Endothelial cell (in vitro differentiated cells): ENCODE data around the gene SMLR1. TPM values are rescaled to one million over a fixed set of nuclear protein-coding genes. Genes with fewer than 3 reads are reported as not detected.

ENCODE experiments used
- DNase-seq: peaks from one replicate; pipeline ENCODE4 v3.0.0; 2021; ENCODE audit warnings: low spot score
- H3K27ac Mint-ChIP-seq: one replicate; pipeline ENCODE4 v1.8.0; 2021; ENCODE audit warnings: mixed read lengths, inconsistent platforms; ENCODE audit not compliant: unreplicated experiment
- H3K27me3 Mint-ChIP-seq: one replicate; pipeline ENCODE4 v1.8.0; 2021; ENCODE audit warnings: mild to moderate bottlenecking, moderate library complexity, mixed read lengths, inconsistent platforms; ENCODE audit not compliant: unreplicated experiment
- H3K36me3 Mint-ChIP-seq: one replicate; pipeline ENCODE4 v1.8.0; 2021; ENCODE audit warnings: mild to moderate bottlenecking, low read depth, mixed read lengths, inconsistent platforms; ENCODE audit not compliant: unreplicated experiment
- H3K4me1 Mint-ChIP-seq: one replicate; pipeline ENCODE4 v1.8.0; 2021; ENCODE audit warnings: mild to moderate bottlenecking, mixed read lengths, inconsistent platforms; ENCODE audit not compliant: unreplicated experiment
- H3K4me3 Mint-ChIP-seq: one replicate; pipeline ENCODE4 v1.8.0; 2021; ENCODE audit warnings: mild to moderate bottlenecking, mixed read lengths, inconsistent platforms; ENCODE audit not compliant: unreplicated experiment
- H3K9me3 Mint-ChIP-seq: one replicate; pipeline ENCODE4 v1.8.0; 2021; ENCODE audit warnings: mixed read lengths, inconsistent platforms; ENCODE audit not compliant: unreplicated experiment
- total RNA-seq: library from RNA; stranded (reverse); fragmentation: NEBNext Ultra II Directional; extraction: Animal tissue kit (Norgen Biotek cat#: 25700); gene quantifications from one replicate; pipeline ENCODE4 v1.2.1, GENCODE V29; 2021; ENCODE audit not compliant: unreplicated experiment
- TF ChIP-seq, protein P1 (sequence below): fragments of 200-600 bp; sonication (generic); IDR thresholded peaks from one replicate; pipeline ENCODE4 v1.5.0; 2021; ENCODE audit warnings: antibody characterized with exemption; ENCODE audit not compliant: unreplicated experiment

The SMLR1 gene
- total RNA-seq, 1 donor from 2014 or later, result not detected

DNA sequence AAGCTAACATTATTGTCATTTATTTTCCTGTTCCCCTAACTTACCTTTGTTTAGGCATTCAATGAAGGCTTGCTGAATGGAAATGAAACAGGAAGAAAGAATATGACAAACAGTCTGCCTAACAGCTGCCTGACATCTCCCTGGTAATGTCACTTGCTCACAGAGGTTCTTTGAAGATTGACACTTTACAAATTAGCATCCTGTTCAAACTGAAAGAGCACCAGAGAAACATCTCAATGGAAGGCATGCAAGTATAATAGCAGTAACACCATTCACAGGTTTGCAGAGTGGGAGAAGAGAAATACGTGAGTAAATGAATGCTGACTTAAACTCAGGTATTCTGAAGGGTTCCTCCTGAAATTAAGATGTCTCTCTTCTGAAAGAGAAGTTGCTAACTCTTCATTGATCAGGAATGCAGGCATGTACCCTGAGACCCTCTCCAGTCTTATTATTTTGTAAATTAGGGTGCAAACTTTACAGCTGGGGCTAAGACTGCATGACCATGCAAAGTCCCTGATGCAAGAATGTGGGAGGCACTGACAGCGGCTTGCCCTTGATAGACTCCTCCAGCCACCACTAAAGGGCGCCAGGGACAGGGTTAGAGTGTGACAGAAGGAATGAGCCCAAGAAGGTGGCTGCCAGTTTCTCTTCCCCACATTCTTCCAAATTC, 1.3 kb upstream of the SMLR1 start:
- Mint-ChIP-seq H3K27me3 (peaks cover 5% of the 10 kb centered on the region), H3K27ac (no peak overlapping the region), H3K36me3 (no peaks in the 10 kb centered on the region), H3K9me3 (no peaks in the 10 kb centered on the region), H3K4me3 (no peak overlapping the region), H3K4me1 (no peaks in the 10 kb centered on the region)
- TF ChIP-seq, protein P1, sequence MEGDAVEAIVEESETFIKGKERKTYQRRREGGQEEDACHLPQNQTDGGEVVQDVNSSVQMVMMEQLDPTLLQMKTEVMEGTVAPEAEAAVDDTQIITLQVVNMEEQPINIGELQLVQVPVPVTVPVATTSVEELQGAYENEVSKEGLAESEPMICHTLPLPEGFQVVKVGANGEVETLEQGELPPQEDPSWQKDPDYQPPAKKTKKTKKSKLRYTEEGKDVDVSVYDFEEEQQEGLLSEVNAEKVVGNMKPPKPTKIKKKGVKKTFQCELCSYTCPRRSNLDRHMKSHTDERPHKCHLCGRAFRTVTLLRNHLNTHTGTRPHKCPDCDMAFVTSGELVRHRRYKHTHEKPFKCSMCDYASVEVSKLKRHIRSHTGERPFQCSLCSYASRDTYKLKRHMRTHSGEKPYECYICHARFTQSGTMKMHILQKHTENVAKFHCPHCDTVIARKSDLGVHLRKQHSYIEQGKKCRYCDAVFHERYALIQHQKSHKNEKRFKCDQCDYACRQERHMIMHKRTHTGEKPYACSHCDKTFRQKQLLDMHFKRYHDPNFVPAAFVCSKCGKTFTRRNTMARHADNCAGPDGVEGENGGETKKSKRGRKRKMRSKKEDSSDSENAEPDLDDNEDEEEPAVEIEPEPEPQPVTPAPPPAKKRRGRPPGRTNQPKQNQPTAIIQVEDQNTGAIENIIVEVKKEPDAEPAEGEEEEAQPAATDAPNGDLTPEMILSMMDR, result no peak
- no peak for DNase-seq

- DNase-seq, result no peak
- H3K27me3 Mint-ChIP-seq, result peaks cover 5% of the 10 kb centered on the region
- TF ChIP-seq, protein P1, result no peak
- H3K36me3 Mint-ChIP-seq, result no peaks in the 10 kb centered on the region
- H3K9me3 Mint-ChIP-seq, result no peaks in the 10 kb centered on the region
- H3K27ac Mint-ChIP-seq, result no peak overlapping the region
- no peaks in the 10 kb centered on the region for H3K4me1 Mint-ChIP-seq
- no peak overlapping the region for H3K4me3 Mint-ChIP-seq
Observed at GRCh38 chr6:130826442-130827246, 562 bp upstream of the SMLR1 start.

DNA sequence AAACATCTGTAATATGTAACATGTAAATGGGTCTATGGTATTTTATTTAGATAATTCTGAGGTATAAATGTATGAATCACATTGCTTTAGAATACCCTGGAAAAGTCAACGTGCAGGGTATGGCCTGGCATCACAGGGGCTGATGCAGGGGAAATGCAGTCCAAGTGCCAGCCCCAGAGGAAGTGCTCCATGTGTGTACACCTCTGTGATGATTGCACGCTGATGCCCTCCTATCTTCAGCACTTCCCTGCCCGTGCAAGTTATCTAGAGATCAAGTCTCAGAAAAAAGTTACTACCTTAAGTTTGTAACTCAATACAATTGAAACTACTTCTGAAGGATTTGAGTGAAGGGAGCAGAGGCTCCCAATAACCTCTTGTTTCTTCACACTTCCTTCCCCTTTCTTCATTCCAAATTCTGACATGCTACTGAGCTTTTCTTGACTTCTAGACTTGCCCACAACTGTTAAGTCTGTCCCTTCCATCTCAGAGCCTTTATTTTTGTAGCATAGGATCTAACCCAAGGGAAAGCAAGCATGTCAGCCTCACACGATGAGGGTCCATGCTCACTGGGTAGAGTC, 2.2 kb downstream of the SMLR1 start:
- DNase-seq, result no peak
- H3K4me1 Mint-ChIP-seq, result no peaks in the 10 kb centered on the region
- no peaks in the 10 kb centered on the region for H3K9me3 Mint-ChIP-seq
- H3K36me3 Mint-ChIP-seq, result peaks cover 5% of the 10 kb centered on the region
- no peak overlapping the region for H3K27ac Mint-ChIP-seq
- H3K4me3 Mint-ChIP-seq, result no peak overlapping the region
- TF ChIP-seq, protein P1, result no peak
- peaks cover 5% of the 10 kb centered on the region for H3K27me3 Mint-ChIP-seq

GRCh38 chr6:130831607-130832006, 4.4 kb downstream of the SMLR1 start:
- Mint-ChIP-seq H3K27me3 (no peaks in the 10 kb centered on the region), H3K4me1 (no peaks in the 10 kb centered on the region), H3K27ac (no peak overlapping the region), H3K4me3 (no peak overlapping the region), H3K9me3 (no peaks in the 10 kb centered on the region), H3K36me3 (peaks cover 5% of the 10 kb centered on the region)
- TF ChIP-seq, protein P1, result no peak
- DNase-seq, result no peak

- no peaks in the 10 kb centered on the region for H3K9me3 Mint-ChIP-seq
Observed at GRCh38 chr6:130833569-130833968, 6.4 kb downstream of the SMLR1 start.

More at GRCh38 chr6:130833569-130833968, 6.4 kb downstream of the SMLR1 start:
- Mint-ChIP-seq H3K36me3 (peaks cover 5% of the 10 kb centered on the region), H3K4me1 (no peaks in the 10 kb centered on the region), H3K4me3 (no peak overlapping the region), H3K27me3 (no peaks in the 10 kb centered on the region), H3K27ac (no peak overlapping the region)
- no peak for DNase-seq
- TF ChIP-seq, protein P1, result no peak
